SKM-1 treated with dmso at 0.1 percent for 144 hours (cell line): ENCODE data around the gene CFAP54.
A peak's percentile ranks its signal among the peaks of the same experiment; 100 is the strongest.

Experiments used
- DNase-seq: peaks from one replicate; lab custom pipeline; 2025; ENCODE audit not compliant: unreplicated experiment; lab: John Stamatoyannopoulos, UW

The CFAP54 gene

DNA sequence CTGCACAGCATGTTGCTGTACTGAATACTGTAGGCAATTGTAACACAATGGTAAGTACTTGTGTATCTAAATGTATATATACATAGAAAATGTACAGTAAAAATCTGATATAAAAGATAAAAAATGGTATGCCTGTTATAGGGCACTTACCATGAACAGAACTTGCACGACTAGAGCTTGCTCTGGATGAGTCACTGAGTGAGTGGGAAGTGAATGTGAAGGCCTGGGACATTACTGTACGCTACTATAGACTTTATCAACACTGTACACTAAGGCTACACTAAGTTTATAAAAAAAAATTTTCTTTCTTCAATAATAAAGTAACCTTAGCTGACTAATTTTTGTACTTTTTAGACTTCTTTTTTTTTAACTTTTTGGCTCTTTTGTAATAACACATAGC lies 393.5 kb downstream of the CFAP54 start:
- no peak for DNase-seq

DNA sequence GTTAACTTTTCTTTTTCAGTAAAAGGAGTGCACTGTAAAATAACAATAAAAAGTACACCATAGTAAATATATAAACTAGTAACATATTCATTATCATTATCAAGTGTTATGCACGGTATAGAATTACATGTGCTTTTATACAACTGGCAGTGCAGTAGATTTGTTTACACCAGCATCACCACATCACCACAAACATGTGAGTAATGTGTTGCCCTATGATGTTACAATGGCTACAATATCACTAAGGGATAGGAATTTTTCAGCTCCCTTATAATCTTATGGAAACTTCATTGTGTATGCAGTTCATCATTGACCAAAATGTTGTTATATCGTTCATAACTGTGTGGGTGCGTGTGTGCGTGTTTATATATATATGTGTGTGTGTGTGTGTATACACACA lies 394.2 kb downstream of the CFAP54 start:
- no peak for DNase-seq

DNA sequence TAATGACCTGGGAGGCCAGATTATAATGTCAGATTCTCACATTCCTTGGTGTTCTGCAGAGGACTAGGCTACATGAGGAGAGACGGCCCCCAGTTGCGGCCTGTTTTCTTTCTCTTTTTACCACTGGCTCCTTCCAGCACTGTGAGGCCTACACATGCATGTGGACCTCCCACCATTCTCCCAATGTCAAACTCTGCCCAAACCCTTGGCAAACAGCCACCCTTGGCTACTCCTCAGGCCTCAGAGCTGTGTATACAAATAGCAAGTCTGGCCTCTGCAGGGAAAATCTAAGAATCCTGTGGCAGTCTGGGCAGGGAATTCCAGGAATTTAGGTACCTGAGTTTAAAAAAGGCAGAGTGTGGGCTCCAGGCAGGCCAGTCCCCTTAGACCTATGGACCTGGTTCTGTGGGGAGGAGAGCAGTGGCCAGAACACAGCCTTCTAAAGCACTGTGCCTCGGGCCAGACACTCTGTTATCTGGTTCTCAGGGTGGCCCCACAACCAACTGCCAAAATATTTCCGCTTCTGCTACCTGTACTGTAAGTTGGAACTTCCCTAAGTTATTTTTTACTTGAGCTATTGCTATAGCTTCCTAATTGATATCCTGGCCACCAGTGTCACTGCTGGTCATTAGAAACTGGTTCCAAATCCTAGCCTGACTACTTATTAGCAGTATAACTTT lies 397.8 kb downstream of the CFAP54 start:
- DNase-seq = no peak

DNA sequence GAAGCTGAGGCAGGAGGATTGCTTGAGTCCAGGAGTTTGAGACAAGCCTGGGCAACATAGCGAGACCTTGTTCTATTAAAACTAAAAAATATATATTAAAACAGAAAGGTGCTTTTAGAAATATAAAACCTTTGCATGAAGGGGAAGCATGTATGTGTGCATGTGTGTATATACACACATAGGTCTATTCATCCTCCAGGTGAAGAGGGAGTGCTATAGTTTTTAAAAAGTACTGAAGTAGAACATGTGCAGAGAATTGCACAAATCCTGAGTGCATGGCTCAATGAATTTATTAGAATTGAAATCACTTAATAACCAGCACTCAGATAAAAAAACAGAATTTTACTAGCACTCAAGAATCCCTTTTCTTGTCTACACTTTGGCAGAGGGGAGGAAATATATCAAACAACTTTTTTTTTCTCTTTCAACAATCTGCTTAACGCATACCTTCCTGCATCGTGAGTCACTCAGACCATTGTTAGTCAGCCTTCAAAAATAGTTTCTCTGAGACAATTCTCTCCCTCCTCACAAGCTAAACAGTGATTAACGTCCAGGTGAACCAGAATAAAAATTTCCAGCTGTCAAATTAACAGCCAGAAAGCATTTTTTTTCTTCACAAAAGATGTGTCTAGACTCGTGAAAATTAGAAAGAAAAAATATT lies 400.0 kb downstream of the CFAP54 start:
- DNase-seq = no peak

DNA sequence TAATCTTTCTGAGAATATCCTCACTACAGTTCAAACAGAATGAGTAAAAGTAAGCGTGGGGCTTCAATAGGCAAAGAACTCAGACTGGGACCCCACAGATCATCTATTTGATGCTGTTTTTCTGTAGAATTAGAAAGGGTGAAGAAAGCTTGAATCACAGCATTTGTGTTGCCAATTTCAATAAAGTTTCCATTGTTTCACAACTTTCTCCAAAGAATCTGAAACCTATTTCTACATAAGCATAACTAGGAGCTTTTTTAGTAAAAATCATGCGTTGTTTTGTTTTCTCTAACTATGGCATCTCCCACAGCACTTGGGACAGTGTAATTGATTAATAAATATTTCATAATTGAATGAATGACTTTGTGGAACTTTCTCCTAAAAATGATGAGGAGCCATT lies 401.0 kb downstream of the CFAP54 start:
- DNase-seq = no peak

DNA sequence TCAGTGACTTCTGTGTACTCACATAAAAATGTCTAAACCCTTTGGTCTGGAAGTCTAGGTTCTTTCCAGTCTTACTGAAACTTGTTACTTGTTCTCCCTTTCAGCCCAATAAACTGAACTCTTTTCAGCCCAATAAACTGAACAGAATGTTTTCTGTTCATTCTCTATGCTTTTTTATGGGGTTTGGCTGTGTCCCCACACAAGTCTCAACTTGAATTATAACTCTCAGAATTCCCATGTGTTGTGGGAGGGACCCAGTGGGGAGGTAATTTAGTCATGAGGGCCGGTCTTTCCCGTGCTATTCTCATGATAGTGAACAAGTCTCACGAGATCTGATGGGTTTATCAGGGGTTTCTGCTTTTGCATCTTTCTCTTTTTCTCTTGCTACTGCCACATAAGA lies 402.7 kb downstream of the CFAP54 start:
- DNase-seq = no peak

DNA sequence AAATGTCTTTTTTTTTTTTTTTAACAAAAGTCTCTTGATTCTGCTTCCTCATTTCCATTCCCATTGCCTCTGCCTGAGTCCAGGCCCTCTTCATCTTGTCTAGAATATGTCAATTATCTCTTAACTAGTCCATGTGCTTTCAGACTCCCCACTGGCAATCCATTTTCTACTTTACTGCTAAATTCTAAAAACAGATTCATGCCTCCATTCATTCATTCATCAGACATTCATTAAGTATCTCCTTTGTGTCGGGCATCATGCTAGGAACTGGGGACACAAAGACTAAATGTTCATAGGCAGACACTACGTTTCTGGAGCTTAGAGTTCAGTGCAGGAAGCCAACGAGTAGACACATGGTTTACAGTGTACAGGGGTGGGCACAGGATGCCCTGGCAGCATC lies 408.0 kb downstream of the CFAP54 start:
- DNase-seq = no peak

DNA sequence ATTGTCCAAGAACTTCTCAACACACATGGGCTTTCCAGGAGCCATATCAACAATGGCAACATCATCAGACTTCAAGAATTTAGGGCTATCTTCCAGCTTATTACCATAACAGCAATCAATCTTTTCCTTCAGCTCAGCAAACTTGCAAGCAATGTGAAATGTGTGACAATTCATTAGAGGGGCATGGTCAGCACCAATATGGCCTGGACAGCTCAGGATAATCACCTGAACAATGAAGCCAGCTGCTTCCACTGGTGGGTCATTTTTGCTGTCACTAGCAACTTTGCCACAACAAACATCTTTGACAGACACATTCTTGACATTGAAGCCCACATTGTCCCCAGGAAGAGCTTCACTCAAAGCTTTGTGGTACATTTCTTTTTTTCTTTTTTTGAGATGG lies 411.8 kb downstream of the CFAP54 start:
- DNase-seq = no peak

DNA sequence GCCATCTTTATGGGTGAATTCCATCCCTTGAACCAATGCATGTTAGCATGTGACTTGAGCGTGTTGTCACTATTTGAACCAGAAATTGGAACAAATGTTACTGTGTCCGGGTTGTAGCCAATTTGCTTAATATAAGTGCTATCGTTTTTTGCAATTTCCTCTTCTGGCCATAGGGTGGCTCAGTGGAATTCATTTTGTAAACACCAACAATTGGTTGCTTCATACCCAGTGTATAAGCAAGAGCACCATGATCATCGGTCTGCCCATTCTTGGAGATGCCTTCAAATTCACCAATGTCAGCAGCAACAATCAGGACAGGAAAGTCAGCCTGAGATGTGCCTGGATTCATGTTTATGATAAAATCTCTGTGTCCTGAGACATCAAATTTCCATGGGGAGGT lies 412.7 kb downstream of the CFAP54 start:
- DNase-seq = no peak

DNA sequence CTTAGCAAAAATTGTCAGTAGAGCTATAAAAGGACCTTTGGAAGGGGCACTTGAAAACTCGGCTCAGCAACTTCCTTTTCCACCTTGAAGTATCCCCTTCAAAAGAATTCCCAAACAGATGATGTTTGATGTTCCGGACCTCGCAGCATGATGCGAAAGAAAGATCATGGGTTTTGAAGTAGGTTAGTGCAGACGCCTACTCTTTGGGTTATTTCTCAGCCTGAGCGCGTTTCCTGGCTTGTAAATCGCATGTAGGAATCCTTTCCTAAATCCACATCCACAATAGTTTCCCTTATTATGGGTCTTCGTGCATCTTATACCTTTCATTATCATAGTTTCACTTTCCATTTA lies 417.1 kb downstream of the CFAP54 start:
- DNase-seq = no peak

DNA sequence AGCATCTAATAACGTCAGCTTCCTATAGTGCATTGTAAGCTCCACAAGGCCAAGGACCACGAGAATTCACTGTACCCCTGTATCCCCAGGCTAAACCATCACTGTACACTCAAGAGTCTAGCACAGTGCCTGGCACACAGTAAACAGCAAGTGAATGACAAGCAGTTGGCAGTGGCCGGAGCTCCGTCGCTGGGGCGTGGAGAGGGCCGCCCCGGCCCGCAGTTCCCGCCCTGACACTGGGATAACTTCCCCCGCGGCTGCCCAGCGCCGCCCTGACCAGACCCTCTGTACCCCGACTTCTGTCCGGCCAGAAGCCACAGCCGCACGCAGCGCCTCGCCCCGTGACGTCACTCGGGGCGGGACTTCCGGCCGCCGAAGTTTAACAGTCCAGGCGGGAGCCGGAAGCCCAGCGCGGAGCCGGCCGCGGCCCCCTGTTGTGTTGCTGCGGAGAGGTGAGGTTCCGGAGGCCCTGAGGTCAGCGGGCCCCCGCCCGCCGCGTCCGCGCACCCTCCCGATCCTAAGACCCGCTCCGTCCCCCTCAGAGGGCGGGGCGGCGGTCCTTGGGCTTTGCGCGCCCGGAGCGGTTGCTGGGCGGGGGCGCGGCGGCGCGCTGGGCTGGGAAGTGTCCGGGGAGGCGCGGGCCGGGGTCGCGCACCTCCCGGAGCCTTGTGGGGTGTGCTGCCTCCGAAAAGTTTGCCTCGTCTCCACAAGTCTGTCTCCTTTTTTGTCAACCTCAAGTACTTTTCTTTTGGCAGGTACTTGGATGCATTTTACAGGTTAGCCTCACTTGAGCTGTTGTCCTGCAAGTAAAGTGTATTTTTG lies 417.7 kb downstream of the CFAP54 start, which contains the start of gene NEDD1:
NEDD1 (plus strand) TSS at position 409 of the 822 bp plus-strand sequence. CDS start 2,503 bp downstream, outside the sequence.
- DNase-seq = peak; percentile 9

DNA sequence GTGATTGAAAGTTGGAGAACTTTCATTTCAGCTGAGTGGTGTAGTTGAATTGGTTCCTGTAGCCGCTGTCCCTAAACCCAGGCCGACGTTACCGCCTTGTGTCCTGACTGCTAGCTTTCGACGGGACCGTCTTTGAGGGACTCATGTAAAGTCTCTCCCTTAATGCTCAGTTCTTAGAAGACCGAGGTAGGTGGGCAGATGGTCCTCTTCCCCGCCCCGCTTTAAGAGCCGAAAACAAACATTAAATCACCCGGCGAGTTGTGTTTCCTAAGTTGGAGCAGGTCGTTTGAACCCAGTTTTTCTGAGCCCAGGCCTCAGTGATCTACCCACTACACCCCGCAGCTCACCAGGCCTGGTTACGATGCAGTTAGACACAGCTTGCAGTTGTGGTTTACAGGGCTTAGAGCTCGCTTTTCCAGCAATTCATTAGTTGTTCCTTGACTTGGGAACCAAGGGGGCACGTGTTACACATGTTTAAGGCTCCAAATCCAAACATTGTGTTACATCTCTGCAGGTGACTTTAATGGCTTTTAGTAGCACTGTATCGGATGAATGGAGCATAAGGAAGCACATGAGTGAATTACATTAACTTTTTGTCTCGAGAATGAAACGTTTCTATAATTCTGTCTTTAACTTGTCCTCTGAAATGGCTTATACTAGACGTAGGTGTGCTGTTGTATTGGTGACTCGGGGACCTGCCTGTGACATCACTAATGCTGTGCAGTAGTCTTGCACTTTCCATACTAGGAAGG lies 418.5 kb downstream of the CFAP54 start:
- no peak for DNase-seq

DNA sequence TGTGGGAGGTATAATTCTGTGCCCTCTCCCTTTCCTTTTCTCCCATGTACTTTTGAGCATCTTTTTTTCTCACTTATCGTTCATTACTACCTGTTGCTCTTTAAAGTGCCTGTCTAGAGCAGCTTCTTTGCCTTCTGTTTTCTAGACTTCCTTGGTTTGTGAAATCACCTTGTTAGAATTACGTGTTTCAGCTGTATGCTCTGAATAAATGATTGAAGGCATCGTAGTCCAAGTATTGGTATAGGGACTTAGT lies 419.0 kb downstream of the CFAP54 start:
- no peak for DNase-seq

DNA sequence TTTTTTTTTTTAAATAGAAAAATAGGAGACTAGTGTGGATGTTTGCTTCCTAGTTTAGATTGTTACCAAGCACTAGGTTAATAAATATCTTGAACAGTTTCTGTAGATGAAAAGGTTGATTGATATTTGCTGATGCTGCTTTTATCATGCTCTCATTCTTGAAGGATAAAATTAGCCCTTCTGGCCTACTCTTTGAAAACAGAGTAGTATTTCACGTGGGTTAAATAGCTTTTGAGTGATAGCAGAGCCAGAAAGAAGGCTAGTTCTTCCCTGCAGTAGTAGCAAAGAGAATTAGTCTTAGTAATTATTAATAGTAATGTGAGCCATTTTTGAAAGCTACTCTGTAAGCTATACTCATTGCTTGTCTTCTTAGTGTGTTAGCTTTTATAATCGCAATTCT lies 422.9 kb downstream of the CFAP54 start:
- DNase-seq = no peak

DNA sequence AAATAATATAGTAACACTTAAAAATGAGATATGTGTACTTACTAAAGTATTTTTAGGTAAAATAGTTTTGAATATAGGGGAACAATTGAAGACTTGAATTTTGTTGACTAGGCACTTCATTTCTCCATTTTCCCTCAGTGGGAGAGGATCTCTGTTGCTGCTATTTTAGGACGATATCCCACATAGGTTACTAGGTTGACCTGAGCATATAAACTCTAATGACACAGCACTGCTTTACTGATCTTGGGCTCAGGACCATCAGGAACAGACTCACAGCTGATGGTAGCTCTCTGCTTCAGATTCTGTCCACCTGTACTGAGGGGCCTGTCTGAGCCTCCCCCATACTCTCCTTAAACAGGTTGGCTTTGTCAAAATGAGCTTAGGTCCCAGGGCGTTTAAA lies 423.6 kb downstream of the CFAP54 start:
- DNase-seq = no peak

DNA sequence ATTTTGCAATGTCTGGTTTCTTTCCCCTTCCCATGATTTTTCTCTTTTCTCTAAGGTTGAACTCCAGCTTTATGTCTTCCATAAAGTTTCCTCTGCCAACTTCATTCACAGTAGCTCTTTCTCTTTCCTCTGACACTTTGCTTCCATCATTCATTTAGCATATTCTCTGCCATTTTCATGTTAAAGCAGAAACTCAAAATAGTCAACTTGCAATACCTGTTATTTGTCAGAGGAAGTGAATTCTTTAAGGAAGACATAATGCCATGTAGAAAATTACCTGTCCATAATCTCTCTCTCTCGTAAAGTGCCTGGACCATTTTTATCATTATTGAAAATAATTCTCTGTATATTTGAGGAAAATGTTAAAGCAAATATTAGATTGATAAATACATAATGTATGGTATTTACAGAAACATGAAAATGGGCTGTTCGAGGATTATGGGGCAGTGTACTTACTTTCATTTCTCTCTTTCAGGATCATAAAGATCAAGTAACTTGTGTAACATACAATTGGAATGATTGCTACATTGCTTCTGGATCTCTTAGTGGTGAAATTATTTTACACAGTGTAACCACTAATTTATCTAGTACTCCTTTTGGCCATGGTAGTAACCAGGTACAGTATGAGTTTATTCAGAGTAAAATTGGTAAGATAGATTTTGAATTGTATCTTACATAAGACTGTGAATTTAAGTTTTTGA lies 430.3 kb downstream of the CFAP54 start:
- no peak for DNase-seq
